GM12801 (cell line): Measurements from ENCODE around the gene PPARG.

Experiments used
- TF ChIP-seq, protein P1 (sequence below): IDR thresholded peaks from one replicate; pipeline ENCODE4 v1.5.1; 2011; ENCODE audit warnings: control low read depth; ENCODE audit not compliant: insufficient read length; ENCODE audit errors: extremely low read depth

The PPARG gene

DNA sequence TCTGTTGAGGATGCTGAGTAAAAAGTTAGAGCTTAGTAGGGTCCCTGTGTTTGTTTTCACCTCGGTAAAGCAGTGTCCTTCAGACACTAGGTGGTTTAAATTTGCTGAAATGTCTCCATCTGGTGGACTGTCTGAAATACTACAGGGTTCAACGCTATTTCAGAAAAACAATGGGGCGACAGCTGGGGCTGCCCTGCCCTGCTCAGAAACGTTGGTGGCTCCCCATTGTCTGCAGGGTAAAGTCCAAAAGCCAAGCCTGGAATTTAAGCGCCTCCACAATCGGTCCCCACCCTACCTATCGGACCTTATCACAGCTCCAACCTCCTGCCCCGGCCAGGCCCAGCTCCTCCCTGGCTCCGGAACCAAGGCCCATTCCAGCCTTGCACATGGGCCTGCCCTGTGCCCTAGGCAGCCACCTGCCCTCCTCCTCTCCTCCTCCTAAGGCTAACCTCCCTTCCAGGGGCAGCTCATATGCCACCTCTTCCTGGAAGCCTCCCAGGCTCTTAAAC, 191.1 kb downstream of the PPARG start:
- TF ChIP-seq, protein P1, sequence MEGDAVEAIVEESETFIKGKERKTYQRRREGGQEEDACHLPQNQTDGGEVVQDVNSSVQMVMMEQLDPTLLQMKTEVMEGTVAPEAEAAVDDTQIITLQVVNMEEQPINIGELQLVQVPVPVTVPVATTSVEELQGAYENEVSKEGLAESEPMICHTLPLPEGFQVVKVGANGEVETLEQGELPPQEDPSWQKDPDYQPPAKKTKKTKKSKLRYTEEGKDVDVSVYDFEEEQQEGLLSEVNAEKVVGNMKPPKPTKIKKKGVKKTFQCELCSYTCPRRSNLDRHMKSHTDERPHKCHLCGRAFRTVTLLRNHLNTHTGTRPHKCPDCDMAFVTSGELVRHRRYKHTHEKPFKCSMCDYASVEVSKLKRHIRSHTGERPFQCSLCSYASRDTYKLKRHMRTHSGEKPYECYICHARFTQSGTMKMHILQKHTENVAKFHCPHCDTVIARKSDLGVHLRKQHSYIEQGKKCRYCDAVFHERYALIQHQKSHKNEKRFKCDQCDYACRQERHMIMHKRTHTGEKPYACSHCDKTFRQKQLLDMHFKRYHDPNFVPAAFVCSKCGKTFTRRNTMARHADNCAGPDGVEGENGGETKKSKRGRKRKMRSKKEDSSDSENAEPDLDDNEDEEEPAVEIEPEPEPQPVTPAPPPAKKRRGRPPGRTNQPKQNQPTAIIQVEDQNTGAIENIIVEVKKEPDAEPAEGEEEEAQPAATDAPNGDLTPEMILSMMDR: no peak

DNA sequence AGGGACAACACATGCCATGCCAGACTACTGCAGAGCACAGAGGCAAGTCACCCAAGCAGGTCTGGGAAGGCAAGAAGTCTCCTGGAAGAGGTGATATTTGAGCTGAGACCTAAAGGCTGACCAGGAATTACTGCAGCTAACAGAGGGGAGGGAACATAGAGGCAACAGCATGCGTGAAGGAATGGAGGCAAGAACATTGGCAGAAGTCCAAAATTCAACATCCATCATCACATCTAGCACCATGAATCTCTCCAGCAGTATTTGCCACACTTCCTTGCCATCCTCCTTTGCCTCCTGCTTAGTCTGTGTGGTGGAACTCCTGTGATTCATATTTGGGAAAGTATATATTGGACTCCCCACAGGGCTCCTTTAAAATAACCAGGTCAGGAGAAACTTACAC, 194.5 kb downstream of the PPARG start:
- TF ChIP-seq, protein P1: no peak

GRCh38 chr3:12483872-12484197, 195.0 kb downstream of the PPARG start:
- TF ChIP-seq, protein P1: no peak
